Karpas-422 (cell line): ENCODE measurements around the gene SPINK5. TPM values are rescaled to one million over a fixed set of nuclear protein-coding genes. Genes with fewer than 3 reads are reported as not detected.

ENCODE experiments used
- DNase-seq: peaks from one replicate; pipeline ENCODE4 v3.0.0-alpha.2; 2015
- H2AFZ ChIP-seq: fragments of 200-600 bp; sonication (generic); 2 replicates; pipeline ENCODE4 v1.6.1; 2014; ENCODE audit warnings: antibody characterized with exemption, low read length, mixed read lengths
- H3K27ac ChIP-seq: fragments of 200-600 bp; sonication (generic); 2 replicates; pipeline ENCODE4 v1.5.1; 2014; ENCODE audit warnings: mild to moderate bottlenecking, low read length, moderate library complexity
- H3K27me3 ChIP-seq: fragments of 200-600 bp; sonication (generic); 2 replicates; pipeline ENCODE4 v1.6.1; 2014; ENCODE audit warnings: low read length, mixed read lengths
- H3K36me3 ChIP-seq: fragments of 200-600 bp; sonication (generic); 2 replicates; pipeline ENCODE4 v1.6.1; 2014; ENCODE audit warnings: low read length, mixed read lengths; ENCODE audit not compliant: insufficient read depth
- H3K4me1 ChIP-seq: fragments of 200-600 bp; sonication (generic); 2 replicates; pipeline ENCODE4 v1.6.1; 2014; ENCODE audit warnings: mild to moderate bottlenecking, low read length, mixed read lengths
- H3K4me2 ChIP-seq: fragments of 200-600 bp; sonication (generic); 2 replicates; pipeline ENCODE4 v1.6.1; 2014; ENCODE audit warnings: low read length, low read depth, mild to moderate bottlenecking; ENCODE audit not compliant: poor library complexity, severe bottlenecking
- H3K4me3 ChIP-seq: fragments of 200-600 bp; sonication (generic); 2 replicates; pipeline ENCODE4 v1.5.1; 2014; ENCODE audit warnings: mild to moderate bottlenecking, antibody characterized with exemption, low read length, mixed read lengths
- H3K79me2 ChIP-seq: fragments of 200-600 bp; sonication (generic); 2 replicates; pipeline ENCODE4 v1.6.1; 2014; ENCODE audit warnings: mild to moderate bottlenecking, low read length, mixed read lengths
- H3K9ac ChIP-seq: fragments of 200-600 bp; sonication (generic); 2 replicates; pipeline ENCODE4 v1.6.0; 2014; ENCODE audit warnings: low read length
- H3K9me2 ChIP-seq: fragments of 200-600 bp; sonication (generic), shearing (Covaris generic); replicated peaks from 2 replicates; pipeline ENCODE4 v1.6.0; 2014; ENCODE audit warnings: mild to moderate bottlenecking, low read length, moderate library complexity; ENCODE audit not compliant: insufficient read depth
- H3K9me3 ChIP-seq: fragments of 300-700, 200-600 bp; sonication (generic); 2 replicates; pipeline ENCODE4 v1.6.1; 2014; ENCODE audit warnings: low read length, mixed read lengths
- H4K20me1 ChIP-seq: fragments of 200-600 bp; sonication (generic); 2 replicates; pipeline ENCODE4 v1.6.1; 2014; ENCODE audit warnings: mild to moderate bottlenecking, antibody characterized with exemption, low read length, low read depth; ENCODE audit not compliant: insufficient read depth
- total RNA-seq: library from RNA; depleted of rRNA; stranded (reverse); fragments of >200 nt; shearing (Covaris generic); gene quantifications from 2 replicates; pipeline ENCODE4 v1.2.3, GENCODE V29; 2014; ENCODE audit warnings: low replicate concordance

The SPINK5 gene
- total RNA-seq, 1 experiment from 2014 or later = not detected

DNA sequence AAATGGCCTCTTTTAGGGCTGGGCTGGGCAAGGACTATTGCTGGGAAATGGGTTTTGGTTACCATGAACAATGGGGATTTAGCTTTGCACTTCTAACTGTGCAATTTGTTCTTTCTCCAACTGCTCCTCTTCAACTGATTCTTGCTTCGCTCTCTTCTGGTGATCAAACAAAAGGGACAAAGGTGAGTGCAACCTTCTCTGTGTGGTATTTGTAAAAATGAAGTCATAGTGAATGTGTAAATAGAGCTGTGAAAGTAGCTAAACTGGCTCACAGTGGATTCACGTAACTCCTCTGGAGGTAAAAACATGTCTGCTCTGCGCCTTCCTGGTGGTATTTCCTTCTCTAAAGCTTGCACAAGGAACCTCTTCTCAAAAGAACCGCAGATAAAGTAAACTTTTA, 83.6 kb downstream of the SPINK5 start:
- H3K4me1 ChIP-seq = no peaks in the 10 kb centered on the region
- H4K20me1 ChIP-seq = no peaks in the 10 kb centered on the region
- no peaks in the 10 kb centered on the region for H3K36me3 ChIP-seq
- H2AFZ ChIP-seq = no peak overlapping the region
- H3K9ac ChIP-seq = no peak overlapping the region
- no peak overlapping the region for H3K27ac ChIP-seq
- DNase-seq = no peak
- no peaks in the 10 kb centered on the region for H3K9me2 ChIP-seq
- H3K4me3 ChIP-seq = no peak overlapping the region
- H3K4me2 ChIP-seq = no peak overlapping the region
- H3K9me3 ChIP-seq = no peaks in the 10 kb centered on the region
- no peaks in the 10 kb centered on the region for H3K27me3 ChIP-seq
- H3K79me2 ChIP-seq = no peaks in the 10 kb centered on the region

DNA sequence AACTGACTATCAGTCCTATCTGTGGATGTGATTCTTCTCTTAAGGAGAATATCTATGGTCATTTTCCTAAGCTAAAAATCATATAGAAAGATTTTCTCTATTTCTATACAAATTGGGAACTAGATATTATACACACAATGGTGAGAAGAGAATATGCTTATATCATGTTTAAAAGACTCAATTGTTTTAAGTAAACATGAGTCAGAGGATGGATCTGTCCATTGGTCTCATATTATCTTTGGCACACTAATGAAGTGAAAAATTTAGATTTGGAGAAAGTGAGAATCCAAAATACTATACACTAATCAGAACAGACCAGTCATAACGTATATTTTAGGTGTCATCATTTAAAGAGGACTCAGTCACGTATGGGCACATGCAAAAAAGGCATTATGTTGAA, 88.1 kb downstream of the SPINK5 start:
- H3K9ac ChIP-seq = no peak overlapping the region
- no peaks in the 10 kb centered on the region for H4K20me1 ChIP-seq
- no peak overlapping the region for H3K27ac ChIP-seq
- DNase-seq = no peak
- H3K9me3 ChIP-seq = no peaks in the 10 kb centered on the region
- no peaks in the 10 kb centered on the region for H3K4me1 ChIP-seq
- no peak overlapping the region for H2AFZ ChIP-seq
- no peaks in the 10 kb centered on the region for H3K9me2 ChIP-seq
- H3K79me2 ChIP-seq = no peaks in the 10 kb centered on the region
- H3K4me3 ChIP-seq = no peak overlapping the region
- H3K4me2 ChIP-seq = no peak overlapping the region
- H3K36me3 ChIP-seq = no peaks in the 10 kb centered on the region
- H3K27me3 ChIP-seq = no peaks in the 10 kb centered on the region

DNA sequence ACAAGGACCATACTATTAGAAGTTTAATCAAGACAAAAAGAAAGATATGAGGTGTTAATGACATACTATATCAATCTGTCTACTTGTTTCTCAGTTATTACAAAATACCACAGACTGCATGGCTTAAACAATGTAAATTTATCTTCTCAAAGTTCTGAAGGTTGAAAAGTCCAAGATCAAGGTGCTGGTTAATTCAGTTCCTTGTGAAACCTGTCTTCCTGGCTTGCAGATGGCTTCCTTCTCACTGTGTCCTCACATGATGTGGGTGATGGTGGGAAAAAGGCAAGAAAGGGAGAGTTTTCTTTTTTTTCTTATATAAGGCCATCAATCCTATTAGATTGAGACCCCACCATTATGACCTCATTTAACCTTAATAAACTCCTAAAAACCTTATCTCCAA, 89.0 kb downstream of the SPINK5 start:
- Histone ChIP-seq H2AFZ (no peak overlapping the region), H3K4me1 (no peaks in the 10 kb centered on the region), H3K4me3 (no peak overlapping the region), H3K27ac (no peak overlapping the region), H3K9me3 (no peaks in the 10 kb centered on the region), H3K79me2 (no peaks in the 10 kb centered on the region), H3K4me2 (no peak overlapping the region), H3K27me3 (no peaks in the 10 kb centered on the region), H3K36me3 (no peaks in the 10 kb centered on the region), H3K9ac (no peak overlapping the region), H4K20me1 (no peaks in the 10 kb centered on the region), H3K9me2 (no peaks in the 10 kb centered on the region)
- no peak for DNase-seq

DNA sequence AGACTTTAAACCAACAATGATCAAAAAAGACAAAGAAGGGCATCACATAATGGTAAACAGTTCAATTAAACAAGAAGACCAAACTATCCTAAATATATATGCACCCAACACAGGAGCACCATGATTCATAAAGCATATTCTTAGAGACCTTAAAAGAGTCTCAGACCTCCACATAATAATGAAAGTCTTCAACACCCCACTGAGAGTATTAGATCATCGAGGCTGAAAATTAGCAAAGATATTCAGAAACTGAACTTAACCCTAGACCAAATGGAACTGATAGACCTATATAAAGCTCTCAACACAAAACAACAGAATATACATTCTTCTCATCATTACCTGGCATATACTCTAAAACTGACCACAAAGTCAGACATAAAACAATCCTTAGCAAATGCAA, 92.8 kb downstream of the SPINK5 start:
- Histone ChIP-seq H3K9me3 (no peaks in the 10 kb centered on the region), H3K4me1 (no peaks in the 10 kb centered on the region), H3K9ac (no peak overlapping the region), H3K4me3 (no peak overlapping the region), H3K27me3 (no peaks in the 10 kb centered on the region), H4K20me1 (no peaks in the 10 kb centered on the region), H3K9me2 (no peaks in the 10 kb centered on the region), H3K79me2 (no peaks in the 10 kb centered on the region), H3K4me2 (no peak overlapping the region), H3K27ac (no peak overlapping the region), H3K36me3 (no peaks in the 10 kb centered on the region), H2AFZ (no peak overlapping the region)
- DNase-seq = no peak

DNA sequence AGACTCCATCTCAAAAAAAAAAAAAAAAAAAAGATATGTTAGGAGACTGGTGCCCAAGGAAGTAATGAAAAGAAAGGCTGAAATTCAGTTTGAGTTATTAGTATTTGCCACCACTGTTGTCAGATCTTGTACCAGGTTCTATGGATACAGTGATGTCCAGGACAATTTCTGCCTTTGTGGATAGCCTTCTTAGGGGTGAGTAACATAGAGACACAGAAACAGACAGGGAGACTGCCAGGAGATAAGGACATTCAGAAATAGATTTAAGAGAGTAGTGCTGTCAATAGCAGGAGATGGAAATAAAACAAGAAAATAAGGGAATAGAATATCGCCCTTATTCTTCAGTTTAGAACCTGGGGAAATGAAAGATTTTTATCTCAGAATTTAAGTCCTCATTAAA, 98.3 kb downstream of the SPINK5 start:
- H3K36me3 ChIP-seq = no peaks in the 10 kb centered on the region
- H2AFZ ChIP-seq = no peak overlapping the region
- H4K20me1 ChIP-seq = no peaks in the 10 kb centered on the region
- no peak overlapping the region for H3K4me3 ChIP-seq
- no peak overlapping the region for H3K4me2 ChIP-seq
- no peaks in the 10 kb centered on the region for H3K4me1 ChIP-seq
- no peaks in the 10 kb centered on the region for H3K9me3 ChIP-seq
- no peak overlapping the region for H3K9ac ChIP-seq
- H3K27ac ChIP-seq = no peak overlapping the region
- no peaks in the 10 kb centered on the region for H3K9me2 ChIP-seq
- DNase-seq = no peak
- no peaks in the 10 kb centered on the region for H3K27me3 ChIP-seq
- H3K79me2 ChIP-seq = no peaks in the 10 kb centered on the region

DNA sequence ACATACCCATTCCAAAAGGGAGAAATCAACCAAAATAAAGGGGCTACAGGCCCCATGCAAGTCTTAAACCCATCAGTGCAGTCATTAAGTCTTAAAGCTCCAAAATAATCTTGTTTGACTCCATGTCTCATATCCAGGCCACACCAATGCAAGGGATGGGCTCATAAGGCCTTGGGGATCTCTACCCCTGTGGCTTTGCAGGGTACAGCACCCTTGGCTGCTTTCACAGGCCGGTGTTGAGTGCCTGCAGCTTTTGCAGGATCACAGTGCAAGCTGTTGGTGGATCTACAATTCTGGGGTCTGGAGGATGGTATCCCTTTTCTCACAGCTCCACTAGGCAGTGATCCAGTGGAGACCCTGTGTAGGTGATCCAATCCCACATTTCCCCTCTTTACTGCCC, 99.6 kb downstream of the SPINK5 start:
- no peaks in the 10 kb centered on the region for H3K9me2 ChIP-seq
- peak; percentile 45 for DNase-seq
- H3K79me2 ChIP-seq = no peaks in the 10 kb centered on the region
- H3K9ac ChIP-seq = no peak overlapping the region
- H3K4me1 ChIP-seq = no peaks in the 10 kb centered on the region
- no peak overlapping the region for H3K4me2 ChIP-seq
- no peaks in the 10 kb centered on the region for H3K36me3 ChIP-seq
- no peaks in the 10 kb centered on the region for H4K20me1 ChIP-seq
- no peak overlapping the region for H3K27ac ChIP-seq
- H3K9me3 ChIP-seq = no peaks in the 10 kb centered on the region
- H3K4me3 ChIP-seq = no peak overlapping the region
- H2AFZ ChIP-seq = no peak overlapping the region
- no peaks in the 10 kb centered on the region for H3K27me3 ChIP-seq

DNA sequence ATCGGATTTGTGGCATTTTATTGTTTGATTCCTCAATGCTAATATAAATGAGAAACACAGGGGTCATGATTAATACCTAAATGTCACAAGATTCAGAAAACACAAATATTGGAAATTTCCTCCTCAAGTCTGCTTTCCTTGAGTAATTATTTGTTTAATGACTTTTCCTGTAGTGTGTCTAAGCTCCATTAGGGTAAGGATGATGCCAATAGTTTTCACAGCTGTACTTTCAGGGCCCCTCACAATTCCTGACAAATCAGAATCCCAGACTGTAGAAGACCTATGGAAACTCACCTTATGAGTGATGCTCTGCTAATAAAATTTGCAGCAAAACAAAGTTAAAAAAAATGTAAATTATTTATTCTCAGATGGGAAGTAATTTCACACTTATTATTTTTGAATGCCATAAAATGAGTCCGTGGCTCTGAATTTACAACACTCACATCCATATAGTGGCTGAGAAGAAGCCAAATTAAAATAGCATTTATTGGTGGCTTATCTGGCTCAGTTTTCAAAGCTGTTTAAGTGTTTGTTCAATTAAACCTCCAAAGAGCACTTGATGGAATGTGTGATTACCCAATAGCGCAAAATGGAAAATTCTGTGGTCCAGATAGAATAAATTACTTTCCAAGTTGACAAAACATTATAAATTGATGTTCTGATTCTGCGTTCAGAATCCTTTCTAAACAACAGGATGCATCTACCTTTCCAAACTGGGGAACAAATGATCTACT, 102.9 kb downstream of the SPINK5 start:
- H3K9me3 ChIP-seq = no peaks in the 10 kb centered on the region
- H2AFZ ChIP-seq = no peak overlapping the region
- H3K9ac ChIP-seq = no peak overlapping the region
- no peak overlapping the region for H3K4me2 ChIP-seq
- H3K4me1 ChIP-seq = no peaks in the 10 kb centered on the region
- H4K20me1 ChIP-seq = no peaks in the 10 kb centered on the region
- no peaks in the 10 kb centered on the region for H3K36me3 ChIP-seq
- no peaks in the 10 kb centered on the region for H3K9me2 ChIP-seq
- DNase-seq = no peak
- no peak overlapping the region for H3K4me3 ChIP-seq
- H3K27ac ChIP-seq = no peak overlapping the region
- H3K79me2 ChIP-seq = no peaks in the 10 kb centered on the region
- no peaks in the 10 kb centered on the region for H3K27me3 ChIP-seq

DNA sequence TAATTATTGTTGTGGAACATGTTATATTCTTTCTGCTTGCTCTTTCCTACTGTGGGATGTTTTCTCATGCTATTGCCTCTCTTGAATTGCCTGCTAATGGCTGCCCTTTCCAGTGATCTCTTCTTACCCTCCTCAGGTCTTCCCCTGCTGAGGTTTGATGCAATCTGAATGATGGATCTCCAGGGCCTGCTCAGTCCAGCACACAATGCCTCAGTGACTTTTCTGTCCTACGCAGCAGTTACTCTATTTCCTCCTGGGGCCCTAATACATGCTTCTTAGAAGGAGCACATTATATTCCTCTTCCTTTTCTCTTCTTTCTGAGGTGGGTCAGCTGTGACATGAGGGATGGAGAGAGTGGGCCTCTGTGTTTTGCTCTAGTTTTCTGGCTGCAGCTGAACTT, 104.5 kb downstream of the SPINK5 start, which contains the start of gene SPINK14:
TSS of gene SPINK14 (plus strand) at position 301 of the 400 bp plus-strand sequence. CDS start 1,187 bp downstream, outside the sequence.
- Histone ChIP-seq H3K36me3 (no peaks in the 10 kb centered on the region), H3K4me1 (no peaks in the 10 kb centered on the region), H4K20me1 (no peaks in the 10 kb centered on the region), H3K9ac (no peak within 1 kb of the TSS), H2AFZ (no peak within 1 kb of the TSS), H3K27me3 (no peaks in the 10 kb centered on the region), H3K27ac (no peak within 1 kb of the TSS), H3K4me2 (no peak within 1 kb of the TSS), H3K4me3 (no peak within 1 kb of the TSS), H3K9me3 (no peaks in the 10 kb centered on the region), H3K79me2 (no peaks in the 10 kb centered on the region), H3K9me2 (no peaks in the 10 kb centered on the region)
- DNase-seq = no peak
